RWPE1 (cell line): Measurements from ENCODE around the gene DQX1.

Experiments
- CTCF ChIA-PET: fragments of 350-600 bp; sonication (Branson Sonifier 250); formaldehyde crosslinking; extraction: SDS; loops from one replicate; lab custom pipeline; 2021; lab: Yijun Ruan, JAX
- POLR2A ChIA-PET: fragments of 400-600 bp; formaldehyde crosslinking; extraction: SDS; loops from one replicate; lab custom pipeline; 2020; ENCODE audit warnings: antibody characterized with exemption; ENCODE audit not compliant: low non-redundant PET; lab: Yijun Ruan, JAX
- DNase-seq: peaks from one replicate; pipeline ENCODE4 v3.0.0; 2012; ENCODE audit warnings: low spot score
- H3K27ac ChIP-seq: fragments of 450-650 bp; 2 replicates; pipeline ENCODE4 v1.5.1; 2017
- TF ChIP-seq, protein P1 (sequence below): fragments of 450-650 bp; conservative IDR thresholded peaks from 2 replicates; pipeline ENCODE4 v1.5.1; 2017; ENCODE audit warnings: low read depth, mild to moderate bottlenecking

DQX1 gene

DNA sequence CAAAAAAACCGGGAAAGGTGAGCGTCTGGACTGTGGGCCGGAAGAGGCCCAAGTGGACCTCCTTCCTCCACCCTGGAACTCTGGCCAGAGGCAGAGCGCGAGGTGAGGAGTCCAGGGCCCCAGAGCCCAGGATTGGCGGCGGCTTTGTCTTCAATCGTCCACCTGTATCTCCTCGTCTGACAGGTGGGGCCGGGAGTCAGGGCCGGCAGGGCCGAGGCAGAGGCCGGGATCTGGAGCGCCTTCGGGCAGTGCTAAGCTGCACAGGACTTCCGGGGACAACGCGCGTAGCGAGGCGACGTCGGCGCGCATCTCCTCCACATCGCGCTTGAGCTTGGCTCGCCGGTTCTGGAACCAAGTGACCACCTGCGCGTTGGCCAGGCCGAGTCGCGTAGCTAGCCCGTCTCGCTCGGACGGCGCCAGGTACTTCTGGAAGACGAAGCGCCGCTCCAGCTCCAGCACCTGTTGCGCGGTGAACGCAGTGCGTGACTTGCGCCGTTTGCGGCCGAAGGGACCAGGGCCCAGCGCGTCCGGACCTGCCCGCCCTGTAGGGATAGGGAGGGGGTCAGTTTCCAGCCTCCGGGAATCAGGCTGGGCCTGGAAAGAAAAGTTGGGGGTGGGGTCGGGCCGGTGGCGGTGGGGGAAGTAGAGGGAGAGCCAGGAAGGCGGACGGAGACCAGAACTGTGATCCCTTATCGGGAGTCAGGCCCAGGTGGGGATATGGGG, 28.1 kb downstream of the DQX1 start:
- no peak for DNase-seq
- POLR2A ChIA-PET = interaction anchor here (1.1 kb wide), 1 partner anchor 9 kb away, joined by 3 read pairs; no protein-coding TSS in a partner anchor
- CTCF ChIA-PET = interaction anchor here (1.0 kb wide), 1 partner anchor 15 kb away, joined by 3 read pairs; the partner anchor contains the start of genes CCDC142 and TTC31
- no peak overlapping the region for H3K27ac ChIP-seq
- TF ChIP-seq, protein P1, sequence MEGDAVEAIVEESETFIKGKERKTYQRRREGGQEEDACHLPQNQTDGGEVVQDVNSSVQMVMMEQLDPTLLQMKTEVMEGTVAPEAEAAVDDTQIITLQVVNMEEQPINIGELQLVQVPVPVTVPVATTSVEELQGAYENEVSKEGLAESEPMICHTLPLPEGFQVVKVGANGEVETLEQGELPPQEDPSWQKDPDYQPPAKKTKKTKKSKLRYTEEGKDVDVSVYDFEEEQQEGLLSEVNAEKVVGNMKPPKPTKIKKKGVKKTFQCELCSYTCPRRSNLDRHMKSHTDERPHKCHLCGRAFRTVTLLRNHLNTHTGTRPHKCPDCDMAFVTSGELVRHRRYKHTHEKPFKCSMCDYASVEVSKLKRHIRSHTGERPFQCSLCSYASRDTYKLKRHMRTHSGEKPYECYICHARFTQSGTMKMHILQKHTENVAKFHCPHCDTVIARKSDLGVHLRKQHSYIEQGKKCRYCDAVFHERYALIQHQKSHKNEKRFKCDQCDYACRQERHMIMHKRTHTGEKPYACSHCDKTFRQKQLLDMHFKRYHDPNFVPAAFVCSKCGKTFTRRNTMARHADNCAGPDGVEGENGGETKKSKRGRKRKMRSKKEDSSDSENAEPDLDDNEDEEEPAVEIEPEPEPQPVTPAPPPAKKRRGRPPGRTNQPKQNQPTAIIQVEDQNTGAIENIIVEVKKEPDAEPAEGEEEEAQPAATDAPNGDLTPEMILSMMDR = no peak

DNA sequence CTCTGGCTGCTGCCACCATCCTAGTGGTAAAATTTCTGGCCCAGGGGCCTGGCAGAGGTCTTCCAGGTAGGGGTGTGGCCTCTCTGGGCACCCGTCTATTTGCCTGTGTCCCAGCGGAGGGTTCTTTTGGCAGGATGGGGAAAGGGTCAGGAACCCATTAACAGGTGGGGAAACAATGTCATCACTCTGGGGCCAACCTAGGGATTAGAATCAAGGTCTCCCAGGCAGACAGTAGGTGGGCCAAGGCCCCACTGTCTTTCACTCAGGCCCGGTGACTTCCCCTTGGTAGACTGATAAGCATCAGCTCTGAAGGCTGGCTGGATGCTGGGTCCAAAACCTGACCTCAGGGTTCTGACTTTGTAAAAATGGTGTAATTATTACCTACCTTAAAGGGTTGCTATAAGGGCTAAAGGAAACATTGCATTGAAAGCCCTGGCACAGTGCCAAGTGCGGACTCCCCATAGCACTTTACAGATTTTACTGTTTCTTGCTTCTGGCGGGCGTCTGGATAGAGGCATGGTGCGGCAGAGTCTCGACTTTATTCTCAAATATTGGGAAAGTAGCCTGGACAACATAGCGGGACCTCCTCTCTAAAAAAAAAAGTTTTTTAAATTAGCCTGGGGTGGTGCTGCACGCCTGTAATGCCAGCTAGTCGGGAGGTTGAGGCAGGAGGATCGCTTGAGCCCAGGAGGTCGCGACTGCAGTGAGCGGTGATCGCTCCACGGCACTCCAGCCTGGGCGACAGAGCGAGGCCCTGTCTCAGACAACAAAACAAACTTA, 28.8 kb downstream of the DQX1 start:
- TF ChIP-seq, protein P1 = no peak
- no peak overlapping the region for H3K27ac ChIP-seq
- DNase-seq = no peak
- CTCF ChIA-PET = no interaction called here
- POLR2A ChIA-PET = interaction anchor here (1.1 kb wide), 1 partner anchor 9 kb away, joined by 3 read pairs; no protein-coding TSS in a partner anchor

DNA sequence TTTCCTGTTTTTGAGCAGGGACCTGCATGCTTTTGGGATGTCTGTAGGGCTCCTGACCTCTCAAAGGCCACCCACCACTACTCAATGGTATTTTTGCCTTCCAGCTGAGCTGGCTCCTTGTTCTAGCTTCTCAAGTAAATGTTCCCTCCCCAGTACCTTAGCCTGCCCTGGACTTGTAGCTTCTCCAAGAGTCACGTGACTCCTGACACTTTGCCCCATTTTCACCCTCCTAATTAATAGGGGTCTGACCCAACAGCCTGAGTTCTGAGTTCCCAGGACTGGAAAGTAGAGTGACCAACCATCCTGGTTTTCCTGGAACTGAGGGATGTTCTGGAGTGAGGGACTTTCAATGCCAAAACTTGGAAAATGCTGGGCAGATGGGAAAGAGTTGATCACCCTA, 30.6 kb downstream of the DQX1 start:
- POLR2A ChIA-PET = no interaction called here
- no peak overlapping the region for H3K27ac ChIP-seq
- CTCF ChIA-PET = no interaction called here
- DNase-seq = no peak
- TF ChIP-seq, protein P1 = no peak

DNA sequence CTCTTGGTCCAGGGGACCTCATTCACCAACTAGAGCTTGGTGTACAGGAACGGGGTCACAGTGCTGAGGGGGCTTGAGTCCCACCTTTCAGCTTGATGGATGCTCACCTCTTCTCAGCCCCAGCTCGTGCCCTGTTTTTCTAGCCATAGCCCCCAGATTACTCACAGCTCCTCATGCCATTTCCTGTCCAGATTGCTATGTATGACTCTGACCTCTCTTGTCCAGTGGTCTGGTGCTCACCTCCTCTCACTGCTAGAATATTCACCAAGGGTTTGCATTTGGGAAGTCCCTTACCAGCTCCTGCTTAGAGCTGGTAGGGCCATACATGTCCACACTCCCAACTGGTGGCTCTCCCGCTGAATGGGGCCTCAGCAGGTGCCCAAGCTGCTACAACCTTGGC, 32.5 kb downstream of the DQX1 start:
- DNase-seq = no peak
- TF ChIP-seq, protein P1 = no peak
- CTCF ChIA-PET = interaction anchor here (0.5 to 1.3 kb wide), 2 partner anchors 10 to 90 kb away, joined by 3 read pairs; partner anchors contain the start of genes CCDC142 and TTC31
- no peak overlapping the region for H3K27ac ChIP-seq
- POLR2A ChIA-PET = no interaction called here

DNA sequence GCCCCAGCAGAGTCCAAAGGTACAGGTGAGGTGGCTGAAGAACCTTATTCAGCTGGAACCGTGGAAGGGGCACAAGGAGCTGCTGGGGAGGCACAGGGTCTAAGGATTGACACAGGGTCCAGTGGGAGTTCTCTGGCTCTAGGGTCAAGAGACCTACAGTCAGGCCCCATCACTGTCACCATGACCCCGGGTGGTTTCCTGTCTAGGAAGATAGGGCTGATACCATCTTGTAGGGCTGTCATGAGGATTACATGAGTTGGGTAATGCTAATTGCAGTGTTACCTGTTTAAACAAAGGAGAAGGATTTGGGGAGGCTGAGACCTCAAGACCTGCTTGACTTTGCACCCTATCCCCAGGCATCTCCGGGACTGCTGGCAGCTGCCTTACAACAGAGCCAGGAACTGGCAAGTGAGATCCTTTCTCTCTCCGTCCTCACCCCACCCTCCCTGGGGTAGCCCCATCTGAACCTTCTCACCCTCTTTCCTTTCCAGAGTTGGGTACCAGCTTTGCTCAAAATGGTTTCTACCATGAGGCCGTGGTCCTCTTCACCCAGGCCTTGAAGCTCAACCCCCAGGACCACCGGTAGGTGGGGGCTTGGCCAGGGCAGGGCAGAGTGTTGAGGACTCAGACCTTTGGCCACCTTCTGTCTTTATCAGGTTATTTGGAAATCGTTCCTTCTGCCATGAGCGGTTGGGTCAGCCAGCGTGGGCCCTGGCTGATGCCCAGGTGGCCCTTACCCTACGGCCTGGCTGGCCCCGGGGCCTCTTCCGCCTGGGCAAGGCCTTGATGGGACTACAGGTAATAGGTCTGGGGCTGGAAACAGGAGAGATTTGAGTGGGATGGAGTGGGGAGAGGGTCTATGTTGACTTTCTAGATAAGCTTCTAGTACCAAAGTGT, 34.1 kb downstream of the DQX1 start:
- ChIA-PET POLR2A (no interaction called here), CTCF (interaction anchor here (0.6 to 1.9 kb wide), 3 partner anchors 40 to 242 kb away, joined by 3 to 7 read pairs (median 7); no protein-coding TSS in a partner anchor)
- TF ChIP-seq, protein P1 = no peak
- no peak overlapping the region for H3K27ac ChIP-seq
- DNase-seq = no peak
